Fibroblast of lung (primary cell): ENCODE data around the gene RASGEF1C.

Source experiments
- EZH2 ChIP-seq: IDR thresholded peaks from 2 replicates; pipeline ENCODE4 v1.5.1; 2012; ENCODE audit warnings: low read length, control low read depth, mild to moderate bottlenecking; ENCODE audit errors: missing control alignments
- TF ChIP-seq, protein P1 (sequence below), 2 donors: IDR thresholded peaks in 1 of 2; conservative IDR thresholded peaks in 1 of 2; 1 replicate in 1 of 2; 2 replicates in 1 of 2; pipeline ENCODE4 v1.5.1; 2011 to 2012; ENCODE audit warnings: low read length in 2 of 2, control low read depth in 1 of 2, inconsistent platforms in 1 of 2, low read depth in 1 of 2, mild to moderate bottlenecking in 1 of 2

DNA sequence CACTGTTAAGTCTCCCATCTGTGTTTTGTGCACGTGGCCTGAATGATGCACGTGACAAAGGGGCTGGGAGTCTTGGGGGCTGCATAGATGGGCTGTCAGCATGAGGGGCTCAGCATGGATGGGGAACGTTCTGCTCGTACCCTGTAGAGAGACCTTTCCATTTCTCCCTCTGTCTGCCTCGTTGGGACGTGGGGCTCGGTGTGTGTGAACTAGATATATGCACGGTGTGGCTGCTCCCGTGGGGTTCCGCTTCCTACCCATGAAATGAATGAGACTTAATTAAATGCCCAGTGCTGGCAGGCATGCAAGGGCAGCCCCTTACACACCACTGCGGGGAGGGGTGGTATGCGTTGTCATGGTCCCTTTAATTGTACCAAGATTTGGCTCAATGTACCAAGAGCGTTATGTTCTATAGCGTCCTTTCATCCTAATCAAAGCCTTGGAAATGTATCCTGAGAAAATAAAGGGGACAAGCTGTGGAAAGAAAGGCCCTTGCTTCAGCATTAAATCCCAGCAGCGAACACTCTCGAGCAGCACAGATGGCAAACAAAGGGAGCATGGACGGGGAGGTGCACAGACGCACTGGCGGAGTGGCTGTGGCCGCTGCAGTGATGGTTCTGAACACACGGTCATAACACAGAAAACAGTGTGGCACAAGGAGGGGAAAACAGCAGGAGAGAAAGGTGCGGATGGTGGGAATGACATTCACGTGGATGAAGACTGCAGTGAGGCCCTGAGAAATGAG, 66.8 kb downstream of the RASGEF1C start:
- TF ChIP-seq, protein P1, sequence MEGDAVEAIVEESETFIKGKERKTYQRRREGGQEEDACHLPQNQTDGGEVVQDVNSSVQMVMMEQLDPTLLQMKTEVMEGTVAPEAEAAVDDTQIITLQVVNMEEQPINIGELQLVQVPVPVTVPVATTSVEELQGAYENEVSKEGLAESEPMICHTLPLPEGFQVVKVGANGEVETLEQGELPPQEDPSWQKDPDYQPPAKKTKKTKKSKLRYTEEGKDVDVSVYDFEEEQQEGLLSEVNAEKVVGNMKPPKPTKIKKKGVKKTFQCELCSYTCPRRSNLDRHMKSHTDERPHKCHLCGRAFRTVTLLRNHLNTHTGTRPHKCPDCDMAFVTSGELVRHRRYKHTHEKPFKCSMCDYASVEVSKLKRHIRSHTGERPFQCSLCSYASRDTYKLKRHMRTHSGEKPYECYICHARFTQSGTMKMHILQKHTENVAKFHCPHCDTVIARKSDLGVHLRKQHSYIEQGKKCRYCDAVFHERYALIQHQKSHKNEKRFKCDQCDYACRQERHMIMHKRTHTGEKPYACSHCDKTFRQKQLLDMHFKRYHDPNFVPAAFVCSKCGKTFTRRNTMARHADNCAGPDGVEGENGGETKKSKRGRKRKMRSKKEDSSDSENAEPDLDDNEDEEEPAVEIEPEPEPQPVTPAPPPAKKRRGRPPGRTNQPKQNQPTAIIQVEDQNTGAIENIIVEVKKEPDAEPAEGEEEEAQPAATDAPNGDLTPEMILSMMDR (conservative IDR thresholded peaks at IDR 0.05 in 1 of 2, IDR thresholded peaks at IDR 0.05 in 1 of 2; ENCODE audit: low read depth in 1 of 2, low read length in 2 of 2), result no peak
- no peak for TF ChIP-seq EZH2
